Activated T-helper 1 cell treated with anti-CD3 and anti-CD28 coated beads, Interleukin-2, amount 50 U/mL, for 16 hours (primary cell): ENCODE measurements around the gene LATS2.

Source experiments
- DNase-seq, 2 donors: peaks; one replicate each; pipeline ENCODE4 v3.0.0-alpha.2; 2020; ENCODE audit warnings: low read depth in 1 of 2, low spot score in 1 of 2

Gene LATS2

GRCh38 chr13:20994441-20994821, 67.0 kb downstream of the LATS2 start:
- DNase-seq = no peak

DNA sequence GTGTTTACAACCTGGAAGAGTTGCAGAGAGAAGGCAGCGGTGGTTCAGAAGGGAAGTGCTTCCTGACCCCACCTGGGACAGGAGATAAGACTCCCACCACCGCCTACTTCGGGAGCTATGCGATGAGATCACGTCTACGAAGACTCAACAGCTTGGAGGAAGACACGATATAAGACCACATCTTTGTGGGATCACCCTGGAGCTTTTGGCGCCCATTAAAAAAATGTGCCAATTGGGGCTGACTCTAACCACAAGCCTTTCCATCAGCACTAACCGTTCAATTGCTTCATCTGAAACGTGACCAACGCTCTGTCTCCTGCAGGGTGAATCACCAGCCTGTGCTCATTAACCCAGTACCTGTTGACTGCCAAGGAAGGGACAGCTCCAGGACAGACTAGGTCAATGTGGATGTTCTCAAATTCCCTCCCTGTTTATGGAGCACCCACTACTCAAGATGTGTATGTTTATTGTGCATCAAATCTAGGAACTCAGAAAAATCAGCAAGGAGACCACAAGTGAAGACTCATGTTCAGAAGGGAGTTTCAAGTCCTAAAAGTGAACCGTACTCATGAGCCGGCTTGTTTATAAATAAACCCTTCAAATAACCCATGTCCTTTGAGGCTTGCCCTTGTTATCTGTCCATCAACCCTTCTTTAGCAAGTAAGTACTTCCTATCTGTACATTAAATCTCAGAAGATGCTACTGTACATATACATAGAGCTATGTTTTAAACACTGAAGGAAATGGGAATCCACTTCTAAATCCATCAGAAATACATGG, 67.5 kb downstream of the LATS2 start:
- DNase-seq = no peak

- no peak for DNase-seq
Measured at GRCh38 chr13:20993211-20993610, 68.2 kb downstream of the LATS2 start.

DNA sequence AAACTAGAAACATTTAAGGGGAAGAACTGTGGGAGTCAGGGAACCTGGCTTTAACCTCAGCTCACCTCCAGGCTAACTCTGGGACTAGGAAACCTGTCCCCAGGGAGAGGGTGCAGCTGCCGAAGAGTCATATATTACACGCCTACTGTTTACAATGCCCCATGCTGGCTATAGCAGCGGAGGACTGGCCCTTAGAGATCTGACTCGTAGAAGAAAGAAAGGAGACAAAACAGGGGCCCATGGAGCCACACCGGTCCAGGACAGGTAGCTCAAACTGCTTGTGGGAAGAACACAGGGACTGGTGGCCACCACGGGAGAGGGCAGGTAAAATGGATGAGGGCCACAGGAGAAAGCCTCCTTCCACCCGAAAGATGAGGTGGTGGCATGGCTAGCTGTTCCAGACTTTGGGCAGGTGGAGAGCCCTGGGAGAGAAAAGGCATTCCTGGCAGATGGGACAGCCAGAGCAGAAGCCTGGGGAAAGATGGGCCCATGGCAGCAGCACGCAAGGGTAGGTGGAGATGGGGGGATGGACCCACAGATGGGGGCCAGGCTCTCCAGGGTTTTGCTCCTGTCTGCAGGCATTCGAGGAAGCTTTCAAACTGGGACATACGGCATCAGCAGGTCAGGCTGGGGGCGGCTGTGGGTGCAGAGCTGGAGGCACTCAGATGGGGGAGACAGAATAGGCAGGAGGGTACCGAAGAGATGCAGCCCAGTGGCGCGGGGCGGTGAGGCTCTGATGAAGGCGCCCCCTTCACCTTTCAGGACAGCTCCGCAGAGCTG, 69.5 kb downstream of the LATS2 start:
- no peak for DNase-seq

DNA sequence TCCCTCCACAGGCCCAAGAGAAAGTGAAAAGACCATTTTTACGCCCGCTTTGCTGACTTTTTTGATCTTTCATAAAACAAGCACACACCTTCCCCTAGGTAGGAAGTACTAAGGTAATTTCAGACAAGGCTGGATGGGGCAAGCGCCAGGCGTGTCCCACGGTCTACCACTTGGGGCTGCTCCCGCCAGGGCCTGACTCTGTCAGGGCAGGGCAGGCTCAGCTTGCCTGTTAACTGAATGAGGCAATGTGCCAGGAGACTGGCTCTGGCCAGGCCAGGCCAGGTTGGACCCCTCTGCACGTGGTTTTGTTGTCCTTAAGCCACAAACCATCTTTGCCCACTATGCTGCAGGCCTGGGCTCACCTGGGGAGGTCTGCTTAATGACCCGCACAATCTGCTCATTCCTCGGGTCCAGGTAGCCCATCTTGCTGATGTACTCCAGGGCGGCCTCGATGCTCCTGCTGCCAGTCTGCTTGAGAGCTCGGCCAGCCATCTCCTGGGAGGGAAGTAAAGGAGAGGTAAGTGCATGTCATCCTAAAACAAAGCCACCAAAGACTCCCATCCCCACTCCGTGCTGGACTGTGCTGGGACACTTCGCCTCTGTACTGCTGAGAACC, 70.4 kb downstream of the LATS2 start:
- DNase-seq = no peak

GRCh38 chr13:20989656-20990321, 71.6 kb downstream of the LATS2 start:
- DNase-seq = no peak

GRCh38 chr13:20988909-20989655, 72.3 kb downstream of the LATS2 start:
- DNase-seq = no peak

DNA sequence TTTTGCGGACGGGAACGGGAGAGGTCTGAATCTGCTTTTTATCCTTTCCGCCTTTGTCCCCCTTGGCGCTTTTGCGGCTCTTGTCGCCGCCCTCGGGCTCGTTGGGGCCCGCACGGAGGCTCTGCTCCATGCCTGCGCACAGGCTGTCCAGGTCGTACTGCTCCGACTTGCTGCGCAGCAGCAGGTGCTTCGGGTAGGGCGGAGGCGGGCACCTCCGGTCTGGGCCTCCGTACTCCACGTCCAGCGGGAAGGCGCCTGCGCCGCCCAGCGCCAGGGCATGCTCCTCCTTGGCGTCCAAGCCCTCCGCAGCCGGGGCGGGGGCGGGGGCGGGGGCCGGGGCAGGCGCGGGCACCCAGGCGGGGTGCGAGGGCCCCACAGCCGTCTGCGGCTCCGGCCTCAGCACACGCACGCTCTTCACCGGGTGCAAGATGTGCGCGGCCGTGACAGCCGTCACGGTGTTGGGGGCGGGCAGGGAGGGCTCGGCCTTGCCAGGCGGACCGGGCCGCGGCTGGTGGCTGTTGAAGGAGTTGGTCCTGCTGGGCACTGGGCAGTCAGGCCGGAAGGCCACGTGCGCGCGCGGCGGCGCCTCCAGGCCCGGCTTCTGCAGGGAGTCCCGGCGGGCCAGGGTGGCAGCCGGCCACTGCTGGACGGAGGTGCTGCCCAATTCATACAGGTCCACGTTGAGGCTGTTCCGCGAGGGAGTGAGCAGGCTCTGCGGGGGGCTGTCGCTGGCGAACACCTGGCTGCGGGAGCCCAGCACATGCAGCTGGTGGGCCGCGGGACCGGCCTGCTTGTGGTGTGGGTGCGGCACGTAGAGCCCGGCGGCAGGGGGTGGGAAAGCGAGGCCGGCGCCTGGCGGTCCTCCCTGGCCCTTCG, 73.1 kb downstream of the LATS2 start:
- no peak for DNase-seq

DNA sequence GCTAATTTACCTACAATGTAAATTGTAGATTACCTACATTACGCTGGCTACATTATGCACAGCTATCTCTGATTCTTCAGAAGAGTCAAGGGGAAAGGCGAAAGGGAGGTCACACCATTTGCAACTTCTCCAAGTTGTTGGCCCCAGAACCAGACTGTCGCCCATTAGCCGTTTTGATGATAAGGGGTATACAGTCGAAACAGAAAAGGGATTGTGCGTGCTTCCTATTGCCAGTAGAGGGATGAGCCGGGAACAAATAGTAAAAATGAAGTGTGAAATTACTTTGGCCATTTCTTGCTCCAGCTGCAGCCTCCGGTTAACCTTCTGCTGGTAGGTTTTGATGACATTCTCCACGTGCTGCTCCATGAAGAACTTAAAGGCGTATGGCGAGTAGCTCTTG, 73.8 kb downstream of the LATS2 start:
- no peak for DNase-seq

DNA sequence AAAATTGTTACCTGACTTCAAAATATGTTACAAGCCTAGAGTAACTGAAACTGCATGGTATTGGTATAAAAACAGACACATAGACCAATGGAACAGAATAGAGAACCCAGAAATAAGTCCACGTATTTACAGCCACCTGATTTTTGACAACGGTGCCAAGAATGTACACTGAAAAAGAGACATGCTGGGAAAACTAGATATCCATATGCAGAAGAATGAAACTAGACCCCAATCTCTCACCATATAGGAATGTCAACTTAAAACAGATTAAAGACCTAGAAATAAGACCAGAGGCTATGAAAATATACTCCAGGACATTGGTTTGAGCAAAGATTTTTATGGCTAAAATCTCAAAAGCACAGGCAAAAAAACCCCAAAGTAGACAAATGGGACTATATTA, 76.5 kb downstream of the LATS2 start:
- DNase-seq = no peak

DNA sequence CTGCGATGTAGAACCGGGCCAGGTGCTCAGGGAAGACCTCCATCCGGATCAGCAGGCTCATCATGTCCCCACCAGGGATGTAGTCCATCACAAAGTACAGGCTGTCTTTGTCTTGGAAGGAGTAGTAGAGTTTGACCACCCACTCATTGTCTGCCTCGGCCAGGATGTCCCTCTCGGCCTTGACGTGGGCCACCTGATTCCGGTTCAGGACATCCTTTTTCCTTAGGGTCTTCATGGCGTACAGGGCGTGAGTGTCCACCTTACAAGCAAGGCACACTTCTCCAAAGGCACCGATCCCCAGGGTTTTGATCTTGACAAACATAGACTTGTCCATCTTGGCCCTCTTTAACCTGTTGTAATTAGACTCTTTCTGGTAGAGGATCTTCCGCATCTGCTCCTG, 78.0 kb downstream of the LATS2 start:
- DNase-seq = no peak

DNA sequence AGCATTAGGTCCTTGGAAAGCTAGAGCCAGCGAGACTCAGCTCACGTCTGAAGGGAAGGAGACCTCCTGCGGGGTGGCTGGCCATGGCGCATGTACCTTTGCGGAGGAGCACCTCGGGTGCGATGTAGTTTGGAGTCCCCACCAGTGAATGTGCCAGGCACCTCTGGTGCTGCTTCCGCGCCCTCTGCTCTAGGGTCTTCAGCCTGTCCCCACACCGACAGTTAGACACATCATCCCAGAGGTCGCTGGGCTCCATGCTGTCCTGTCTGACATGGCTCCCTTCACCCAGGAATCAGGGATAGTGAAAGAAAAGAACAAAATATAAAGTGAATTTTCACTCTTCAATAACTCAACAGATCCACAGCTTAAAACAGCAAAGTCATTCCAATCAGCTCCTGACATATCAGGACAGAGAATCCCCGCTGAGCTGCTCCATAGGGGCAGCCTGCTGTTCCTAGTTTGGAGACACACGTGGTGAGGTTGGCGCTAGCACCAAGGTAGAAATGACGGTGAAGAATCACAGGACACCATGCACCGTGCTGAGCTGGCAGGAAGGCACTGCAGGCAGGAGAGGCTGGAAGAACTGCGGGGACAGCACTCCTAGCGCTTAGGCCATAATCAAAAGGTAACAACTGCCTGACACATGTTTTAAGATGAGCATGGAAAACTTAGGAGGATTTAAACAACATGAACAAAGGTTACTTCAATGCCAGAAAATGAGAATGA, 79.9 kb downstream of the LATS2 start:
- DNase-seq = no peak

- DNase-seq = no peak
Measured at GRCh38 chr13:20980899-20981298, 80.5 kb downstream of the LATS2 start.

DNA sequence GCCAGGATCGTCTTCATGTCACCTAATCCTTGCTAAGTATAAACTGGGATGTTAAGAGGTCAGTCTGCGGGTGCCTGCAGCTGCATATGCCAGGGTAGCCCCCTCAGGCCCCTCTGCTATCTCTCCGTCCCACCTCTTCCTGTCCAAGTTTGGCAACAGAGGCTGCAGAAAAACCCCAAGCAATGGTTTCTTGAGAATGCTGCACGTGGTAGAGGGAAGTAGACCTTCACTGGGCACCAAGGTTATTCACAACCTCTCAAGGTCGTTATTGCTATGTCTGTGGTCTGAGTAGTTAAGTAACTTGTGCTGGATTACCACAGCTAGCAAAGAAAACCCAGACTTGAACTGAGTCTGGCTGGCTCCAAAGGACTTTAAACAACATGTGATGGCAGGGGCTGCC, 81.0 kb downstream of the LATS2 start:
- no peak for DNase-seq

DNA sequence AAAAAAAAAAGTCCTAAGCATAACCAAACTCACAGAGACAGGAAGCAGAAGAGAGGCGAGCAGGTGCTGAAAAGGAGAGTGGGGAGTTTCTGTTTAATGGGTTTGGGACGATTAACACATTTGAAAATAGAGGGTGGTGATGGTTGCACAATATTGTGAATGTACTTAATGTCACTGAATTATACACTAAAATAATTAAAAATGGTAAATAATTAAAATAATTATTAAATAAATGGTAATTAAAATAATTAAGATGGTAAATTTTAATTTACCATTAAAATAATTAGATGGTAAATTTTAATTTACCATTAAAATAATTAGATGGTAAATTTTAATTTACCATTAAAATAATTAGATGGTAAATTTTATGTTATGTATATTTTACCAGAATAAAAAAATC, 84.0 kb downstream of the LATS2 start:
- DNase-seq = no peak

GRCh38 chr13:20974981-20975585, 86.3 kb downstream of the LATS2 start:
- no peak for DNase-seq

- no peak for DNase-seq
Measured at GRCh38 chr13:20973886-20974425, 87.4 kb downstream of the LATS2 start.

- DNase-seq = no peak
Measured at GRCh38 chr13:20972731-20973130, 88.7 kb downstream of the LATS2 start.

- no peak for DNase-seq
Measured at GRCh38 chr13:20969182-20969581, 92.2 kb downstream of the LATS2 start.
